ENCODE measurements around the gene MAGEC1.
"Not testable (repeated sequence)": the region's sequence is repeated elsewhere in the genome, so short reads cannot be mapped to it uniquely, and the experiment has no call there.

Gene MAGEC1

GRCh38 chrX:141903400-141904155, at the start of gene MAGEC1:
MAGEC1 (plus strand) TSS chrX:141903894; CDS start chrX:141905073, 1,179 bp downstream.
- in situ Hi-C loops (cut with MboI; ENCODE audit: low pct_unique_long_range_greater_than_20kb, low sequenced_read_pairs, unreplicated experiment) = no loop called here
- DNase-seq (ENCODE audit: low spot score) = no peak
- no peak for TF ChIP-seq CTCF (IDR thresholded peaks at IDR 0.05; ENCODE audit: extremely low read depth, insufficient read depth, missing control alignments)

- no peak for TF ChIP-seq CTCF (IDR thresholded peaks at IDR 0.05; ENCODE audit: extremely low read depth, insufficient read depth, missing control alignments)
- in situ Hi-C loops (cut with MboI; ENCODE audit: low pct_unique_long_range_greater_than_20kb, low sequenced_read_pairs, unreplicated experiment) = no loop called here
Observed at GRCh38 chrX:141857479-141857878, 46.2 kb upstream of the MAGEC1 start.

GRCh38 chrX:141879616-141880015, 24.1 kb upstream of the MAGEC1 start:
- in situ Hi-C loops (cut with MboI; ENCODE audit: low pct_unique_long_range_greater_than_20kb, low sequenced_read_pairs, unreplicated experiment) = no loop called here
- no peak for DNase-seq (ENCODE audit: low spot score)
- no peak for TF ChIP-seq CTCF (IDR thresholded peaks at IDR 0.05; ENCODE audit: extremely low read depth, insufficient read depth, missing control alignments)

More at GRCh38 chrX:141857479-141857878, 46.2 kb upstream of the MAGEC1 start:
- no peak for DNase-seq (ENCODE audit: low spot score)

GRCh38 chrX:141888811-141889210, 14.9 kb upstream of the MAGEC1 start:
- in situ Hi-C loops (cut with MboI; ENCODE audit: low pct_unique_long_range_greater_than_20kb, low sequenced_read_pairs, unreplicated experiment) = not testable (repeated sequence)

GRCh38 chrX:141894733-141895132, 9.0 kb upstream of the MAGEC1 start:
- in situ Hi-C loops (cut with MboI; ENCODE audit: low pct_unique_long_range_greater_than_20kb, low sequenced_read_pairs, unreplicated experiment) = no loop called here
- no peak for DNase-seq (ENCODE audit: low spot score)
- TF ChIP-seq CTCF (IDR thresholded peaks at IDR 0.05; ENCODE audit: extremely low read depth, insufficient read depth, missing control alignments) = no peak

More at GRCh38 chrX:141888811-141889210, 14.9 kb upstream of the MAGEC1 start:
- DNase-seq (ENCODE audit: low spot score) = not testable (repeated sequence)

GRCh38 chrX:141897690-141898089, 6.0 kb upstream of the MAGEC1 start:
- TF ChIP-seq CTCF (IDR thresholded peaks at IDR 0.05; ENCODE audit: extremely low read depth, insufficient read depth, missing control alignments) = no peak
- in situ Hi-C loops (cut with MboI; ENCODE audit: low pct_unique_long_range_greater_than_20kb, low sequenced_read_pairs, unreplicated experiment) = no loop called here
- no peak for DNase-seq (ENCODE audit: low spot score)

GRCh38 chrX:141902366-141902765, 1.3 kb upstream of the MAGEC1 start:
- no peak for TF ChIP-seq CTCF (IDR thresholded peaks at IDR 0.05; ENCODE audit: extremely low read depth, insufficient read depth, missing control alignments)
- in situ Hi-C loops (cut with MboI; ENCODE audit: low pct_unique_long_range_greater_than_20kb, low sequenced_read_pairs, unreplicated experiment) = no loop called here

More at GRCh38 chrX:141902366-141902765, 1.3 kb upstream of the MAGEC1 start:
- no peak for DNase-seq (ENCODE audit: low spot score)
